ENCODE measurements around the gene ZMYND8.
"Not testable (repeated sequence)": the region's sequence is repeated elsewhere in the genome, so short reads cannot be mapped to it uniquely, and the experiment has no call there.

ZMYND8 gene

GRCh38 chr20:47196091-47197081 lies 160.1 kb downstream of the ZMYND8 start:
- peak; percentile 57 for DNase-seq

GRCh38 chr20:47195573-47195972 lies 160.9 kb downstream of the ZMYND8 start:
- DNase-seq, result no peak

- no peak for DNase-seq
Observed at GRCh38 chr20:47191956-47192355, 164.5 kb downstream of the ZMYND8 start.

GRCh38 chr20:47191074-47191673 lies 165.3 kb downstream of the ZMYND8 start:
- no peak for DNase-seq

- DNase-seq, result no peak
Observed at GRCh38 chr20:47189060-47189459, 167.4 kb downstream of the ZMYND8 start.

- DNase-seq, result no peak
Observed at GRCh38 chr20:47188540-47188939, 168.0 kb downstream of the ZMYND8 start.

- DNase-seq, result no peak
Observed at GRCh38 chr20:47187450-47188195, 168.9 kb downstream of the ZMYND8 start.

- no peak for DNase-seq
Observed at GRCh38 chr20:47183367-47183766, 173.1 kb downstream of the ZMYND8 start.

- DNase-seq, result peak; percentile 70
Observed at GRCh38 chr20:47181056-47181862, 175.2 kb downstream of the ZMYND8 start.

- no peak for DNase-seq
Observed at GRCh38 chr20:47179267-47179666, 177.2 kb downstream of the ZMYND8 start.

- no peak for DNase-seq
Observed at GRCh38 chr20:47178851-47179250, 177.6 kb downstream of the ZMYND8 start.

- DNase-seq, result no peak
Observed at GRCh38 chr20:47178277-47178676, 178.2 kb downstream of the ZMYND8 start.

GRCh38 chr20:47176217-47176616 lies 180.3 kb downstream of the ZMYND8 start:
- DNase-seq, result not testable (repeated sequence)

- no peak for DNase-seq
Observed at GRCh38 chr20:47175493-47175892, 181.0 kb downstream of the ZMYND8 start.

- no peak for DNase-seq
Observed at GRCh38 chr20:47174456-47175243, 181.8 kb downstream of the ZMYND8 start.

GRCh38 chr20:47173596-47174216 lies 182.8 kb downstream of the ZMYND8 start:
- DNase-seq, result no peak

- DNase-seq, result no peak
Observed at GRCh38 chr20:47172579-47172978, 183.9 kb downstream of the ZMYND8 start.

- DNase-seq, result no peak
Observed at GRCh38 chr20:47167846-47168245, 188.7 kb downstream of the ZMYND8 start.

GRCh38 chr20:47165376-47165865 lies 191.1 kb downstream of the ZMYND8 start:
- no peak for DNase-seq

- DNase-seq, result no peak
Observed at GRCh38 chr20:47164140-47164539, 192.4 kb downstream of the ZMYND8 start.

- DNase-seq, result no peak
Observed at GRCh38 chr20:47161411-47161810, 195.1 kb downstream of the ZMYND8 start.

All from NCI-H2029 (cell line).